ENCODE measurements around the gene ATOH8. TPM values are rescaled to one million over a fixed set of nuclear protein-coding genes. Genes with fewer than 3 reads are reported as not detected.

The ATOH8 gene
- total RNA-seq, 4 donors from 2014 or later = 34.5 to 79.5 (median 59.6) TPM

DNA sequence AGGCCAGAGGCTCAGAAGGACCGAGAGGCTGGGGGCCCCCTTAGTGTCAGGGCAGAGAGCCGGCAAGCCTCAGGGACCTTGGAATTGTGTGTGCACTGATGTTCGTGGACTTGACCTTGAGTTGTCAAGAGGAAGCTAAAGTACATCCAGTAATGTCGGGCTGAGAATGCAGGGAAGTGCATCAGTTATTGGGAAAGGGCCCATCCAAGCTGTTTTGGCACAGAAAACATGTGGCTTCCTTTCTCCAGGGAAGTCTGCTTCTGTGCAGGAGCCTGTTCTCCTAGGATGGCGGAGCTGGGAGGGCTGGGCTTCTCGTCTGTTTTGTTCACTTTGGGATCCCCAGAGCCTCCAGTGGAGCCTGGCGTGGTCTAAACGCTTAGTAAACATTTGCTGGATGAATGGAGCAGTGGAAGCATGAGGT lies 23.7 kb downstream of the ATOH8 start:
- TF ChIP-seq POLR2A (IDR thresholded peaks at IDR 0.05) (no peak), EP300 (IDR thresholded peaks at IDR 0.05) (no peak), POLR2AphosphoS5 (IDR thresholded peaks at IDR 0.05) (peak; percentile 54)
- TF ChIP-seq, protein P1, sequence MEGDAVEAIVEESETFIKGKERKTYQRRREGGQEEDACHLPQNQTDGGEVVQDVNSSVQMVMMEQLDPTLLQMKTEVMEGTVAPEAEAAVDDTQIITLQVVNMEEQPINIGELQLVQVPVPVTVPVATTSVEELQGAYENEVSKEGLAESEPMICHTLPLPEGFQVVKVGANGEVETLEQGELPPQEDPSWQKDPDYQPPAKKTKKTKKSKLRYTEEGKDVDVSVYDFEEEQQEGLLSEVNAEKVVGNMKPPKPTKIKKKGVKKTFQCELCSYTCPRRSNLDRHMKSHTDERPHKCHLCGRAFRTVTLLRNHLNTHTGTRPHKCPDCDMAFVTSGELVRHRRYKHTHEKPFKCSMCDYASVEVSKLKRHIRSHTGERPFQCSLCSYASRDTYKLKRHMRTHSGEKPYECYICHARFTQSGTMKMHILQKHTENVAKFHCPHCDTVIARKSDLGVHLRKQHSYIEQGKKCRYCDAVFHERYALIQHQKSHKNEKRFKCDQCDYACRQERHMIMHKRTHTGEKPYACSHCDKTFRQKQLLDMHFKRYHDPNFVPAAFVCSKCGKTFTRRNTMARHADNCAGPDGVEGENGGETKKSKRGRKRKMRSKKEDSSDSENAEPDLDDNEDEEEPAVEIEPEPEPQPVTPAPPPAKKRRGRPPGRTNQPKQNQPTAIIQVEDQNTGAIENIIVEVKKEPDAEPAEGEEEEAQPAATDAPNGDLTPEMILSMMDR (IDR thresholded peaks at IDR 0.05) = no peak
- H3K4me1 ChIP-seq = peaks cover 10 to 92% (median 58%) of the 10 kb centered on the region in 3 donors
- no peaks in the 10 kb centered on the region for H3K9me3 ChIP-seq
- ATAC-seq = peak; percentile 39
- H3K27me3 ChIP-seq = no peaks in the 10 kb centered on the region
- WGBS, 2 donors (ENCODE audit: low coverage in 1 of 2) = 58 to 90% methylated on average over 4 of the region's 8 CpGs
- peaks cover 0 to 45% of the 10 kb centered on the region in 2 donors for H3K36me3 ChIP-seq
- H3K27ac ChIP-seq = peak overlapping the region in 1 of 4 donors; percentile 85
- no peak overlapping the region for H3K4me3 ChIP-seq

DNA sequence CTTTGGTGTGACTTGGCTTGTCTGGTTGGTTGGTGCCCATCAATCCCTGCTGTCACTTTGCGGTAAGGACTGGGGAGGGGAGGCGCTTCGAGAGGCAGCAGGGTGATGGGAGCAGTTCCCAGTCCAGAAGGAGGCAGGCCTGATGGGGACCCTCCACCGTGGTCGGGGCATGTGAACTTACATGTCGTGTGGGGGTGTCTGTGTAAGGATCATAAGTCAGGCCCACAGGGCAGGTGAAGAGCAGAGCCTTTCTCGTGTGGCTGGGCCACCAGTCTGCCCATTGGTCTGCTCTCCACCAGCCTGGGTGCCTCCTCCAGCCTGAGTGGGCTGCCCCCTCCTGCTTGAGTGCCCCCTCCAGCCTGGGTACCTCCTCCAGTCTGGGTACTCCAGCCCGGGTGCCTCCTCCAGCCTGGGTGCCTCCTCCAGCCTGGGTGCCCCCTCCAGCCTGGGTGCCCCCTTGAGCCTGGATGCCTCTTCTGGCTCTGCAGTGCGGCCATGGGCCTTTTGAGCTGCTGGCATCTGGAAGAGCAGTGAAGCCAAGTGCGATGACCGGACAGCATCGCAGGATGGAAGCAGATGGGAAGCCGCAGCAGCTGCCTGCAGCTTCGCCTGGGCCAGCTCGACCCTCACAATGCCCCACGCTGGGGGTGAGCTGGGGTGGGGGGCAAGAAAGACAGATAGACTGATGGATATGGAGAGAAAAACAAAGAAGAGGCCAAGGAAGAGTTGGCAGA lies 25.0 kb downstream of the ATOH8 start:
- Histone ChIP-seq H3K27me3 (no peaks in the 10 kb centered on the region), H3K4me1 (peaks cover 4 to 79% (median 48%) of the 10 kb centered on the region in 3 donors), H3K9me3 (no peaks in the 10 kb centered on the region), H3K27ac (no peak overlapping the region), H3K36me3 (peaks cover 0 to 57% of the 10 kb centered on the region in 2 donors), H3K4me3 (no peak overlapping the region)
- TF ChIP-seq, protein P1 (IDR thresholded peaks at IDR 0.05) = no peak
- no peak for TF ChIP-seq POLR2AphosphoS5 (IDR thresholded peaks at IDR 0.05)
- no peak for TF ChIP-seq EP300 (IDR thresholded peaks at IDR 0.05)
- TF ChIP-seq POLR2A (IDR thresholded peaks at IDR 0.05) = no peak
- no peak for ATAC-seq
- WGBS, 2 donors (ENCODE audit: low coverage in 1 of 2) = 100% methylated on average over 5 of the region's 16 CpGs; no CpG with 5 or more reads in 1 of the 2 donors

DNA sequence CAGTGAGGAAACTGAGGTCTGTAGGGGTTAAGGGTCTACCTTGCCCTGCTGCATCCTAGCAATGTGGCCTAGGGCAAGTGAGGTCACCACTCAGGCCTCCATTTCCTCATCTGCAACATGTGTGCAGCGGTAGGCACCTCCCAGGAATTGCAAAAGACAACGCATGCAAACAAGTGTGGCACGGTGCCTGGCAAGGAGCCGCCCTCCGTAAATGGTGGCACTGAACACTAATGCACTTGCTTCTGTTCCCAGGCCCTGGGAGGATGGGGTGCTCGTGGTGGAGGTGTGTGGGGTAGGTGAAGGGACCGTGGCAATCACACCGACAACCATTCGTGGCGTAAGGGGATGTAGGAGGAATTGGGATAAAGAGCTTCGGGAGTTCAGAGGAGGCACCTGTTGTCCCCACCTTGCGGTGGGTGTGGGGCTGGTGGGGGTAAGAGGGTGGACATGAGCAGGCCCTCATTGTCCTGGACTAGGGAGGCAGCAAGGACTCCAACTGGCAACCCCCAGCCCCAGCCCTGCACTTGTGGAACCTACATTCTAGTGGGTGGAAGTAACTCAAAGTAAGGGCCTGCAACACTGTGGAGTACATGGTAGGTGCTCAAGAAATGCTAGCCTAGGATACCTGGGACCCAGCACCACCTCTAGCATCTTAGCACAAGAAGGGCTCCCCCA lies 26.0 kb downstream of the ATOH8 start:
- H3K4me3 ChIP-seq = no peak overlapping the region
- peaks cover 0 to 62% of the 10 kb centered on the region in 2 donors for H3K36me3 ChIP-seq
- H3K4me1 ChIP-seq = peaks cover 0 to 75% (median 39%) of the 10 kb centered on the region in 3 donors

DNA sequence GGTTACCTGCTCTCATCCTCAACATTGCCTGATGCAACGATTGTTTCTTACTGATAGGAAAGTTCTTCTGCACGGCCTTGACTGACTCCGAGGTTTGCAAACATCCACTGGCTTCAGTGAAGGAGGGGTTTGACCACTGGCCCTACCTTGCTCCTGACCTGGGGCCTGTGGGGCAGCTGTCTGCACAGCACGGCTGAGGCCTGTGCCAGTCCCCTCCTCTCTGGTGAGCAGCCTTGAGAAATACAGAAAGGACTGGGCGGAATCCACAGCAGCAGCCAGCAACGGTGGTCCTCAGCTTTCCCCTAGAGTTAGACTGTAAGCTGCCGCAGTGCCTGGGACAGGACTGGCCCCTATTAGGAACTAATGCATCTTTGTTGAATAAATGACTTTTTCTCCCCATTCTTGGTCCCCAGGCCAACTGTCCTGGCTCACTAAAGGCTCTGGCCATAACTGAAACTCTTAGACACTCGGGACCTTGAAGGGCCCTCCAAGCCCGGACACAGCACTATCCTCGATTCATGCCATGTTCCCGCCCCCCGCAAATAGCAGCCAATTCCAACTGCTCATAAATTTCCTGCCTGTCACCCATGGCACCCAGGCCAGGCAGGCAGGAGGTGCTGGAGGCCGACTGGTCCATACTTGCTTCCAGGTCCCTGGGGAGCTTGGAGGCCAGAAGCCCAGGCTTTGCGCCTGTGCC lies 26.7 kb downstream of the ATOH8 start:
- H3K9me3 ChIP-seq = no peaks in the 10 kb centered on the region
- WGBS, 2 donors (ENCODE audit: low coverage in 1 of 2) = 100% methylated on average over 1 of the region's 14 CpGs; no CpG with 5 or more reads in 1 of the 2 donors
- no peak for ATAC-seq
- no peak for TF ChIP-seq EP300 (IDR thresholded peaks at IDR 0.05)
- TF ChIP-seq POLR2A (IDR thresholded peaks at IDR 0.05) = no peak
- no peaks in the 10 kb centered on the region for H3K27me3 ChIP-seq
- H3K4me1 ChIP-seq = peaks cover 0 to 75% (median 38%) of the 10 kb centered on the region in 3 donors
- H3K27ac ChIP-seq = peak overlapping the region in 2 of 4 donors; percentile 27 to 40
- no peak overlapping the region for H3K4me3 ChIP-seq
- peaks cover 0 to 62% of the 10 kb centered on the region in 2 donors for H3K36me3 ChIP-seq

More for the DNA sequence above, 26.0 kb downstream of the ATOH8 start:
- Histone ChIP-seq H3K9me3 (no peaks in the 10 kb centered on the region), H3K27ac (peak overlapping the region in 1 of 4 donors; percentile 40), H3K27me3 (no peaks in the 10 kb centered on the region)
- 80% methylated on average over 1 of the region's 12 CpGs; no CpG with 5 or more reads in 1 of the 2 donors for WGBS, 2 donors (ENCODE audit: low coverage in 1 of 2)
- no peak for ATAC-seq
- TF ChIP-seq POLR2AphosphoS5 (IDR thresholded peaks at IDR 0.05) (no peak), EP300 (IDR thresholded peaks at IDR 0.05) (no peak), POLR2A (IDR thresholded peaks at IDR 0.05) (no peak)
- TF ChIP-seq, protein P1 (IDR thresholded peaks at IDR 0.05) = no peak

DNA sequence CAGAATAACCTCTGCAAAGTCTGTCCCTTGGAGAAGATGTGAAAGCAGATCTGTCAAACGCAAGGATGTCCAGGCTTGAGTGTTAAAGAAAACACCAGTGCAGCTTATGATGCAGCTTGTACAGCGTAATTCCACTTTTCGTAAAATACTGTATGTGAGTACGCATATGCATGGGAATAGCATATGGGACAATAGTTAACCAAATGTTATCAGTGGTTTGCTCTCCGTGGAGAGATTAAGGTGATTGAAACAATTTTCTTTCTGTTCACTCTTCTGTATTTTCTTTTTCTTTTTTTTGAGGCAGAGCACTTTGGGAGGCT lies 27.2 kb downstream of the ATOH8 start:
- Histone ChIP-seq H3K9me3 (no peaks in the 10 kb centered on the region), H3K27me3 (no peaks in the 10 kb centered on the region), H3K4me3 (no peak overlapping the region), H3K36me3 (peaks cover 0 to 60% of the 10 kb centered on the region in 2 donors), H3K4me1 (peaks cover under 1 to 77% (median 42%) of the 10 kb centered on the region in 3 donors), H3K27ac (peak overlapping the region in 1 of 4 donors; percentile 27)
- no peak for TF ChIP-seq POLR2AphosphoS5 (IDR thresholded peaks at IDR 0.05)
- TF ChIP-seq, protein P1 (IDR thresholded peaks at IDR 0.05) = no peak
- TF ChIP-seq EP300 (IDR thresholded peaks at IDR 0.05) = no peak
- 85 to 92% methylated on average over 5 of the region's 5 CpGs for WGBS, 2 donors (ENCODE audit: low coverage in 1 of 2)
- ATAC-seq = no peak
